HCT116 (cell line): ENCODE measurements around the gene ZNF580. TPM values are rescaled to one million over a fixed set of nuclear protein-coding genes. Genes with fewer than 3 reads are reported as not detected.

Experiments used
- ATAC-seq: fragments of 200-7000 bp; cut with Tn5 transposase; 2 replicates; pipeline ENCODE4 v1.9.1; 2020; ENCODE audit warnings: mild to moderate bottlenecking, moderate library complexity
- BruUV-seq: library from RNA; stranded (reverse); fragments of 400-500 nt; replicated peaks from 2 replicates; lab custom pipeline; 2021; lab: Mats Ljungman, UMichigan
- CTCF ChIA-PET: fragments of 300-600 bp; sonication (Branson Sonifier 250); formaldehyde crosslinking; loops from one replicate; lab custom pipeline; 2021; ENCODE audit warnings: antibody characterized with exemption; lab: Charles Lee
- POLR2A ChIA-PET: fragments of 300-600, 350-600 bp; sonication (Branson Sonifier 250); formaldehyde crosslinking; loops from one replicate; lab custom pipeline; 2021; ENCODE audit warnings: antibody characterized with exemption; lab: Charles Lee
- RAD21 ChIA-PET, 2 experiments: fragments of 300-600 bp; sonication (Branson Sonifier 250); formaldehyde crosslinking; loops; one replicate each; lab custom pipeline; 2023; ENCODE audit warnings: low total read pairs in 2 of 2; ENCODE audit not compliant: uncharacterized antibody in 2 of 2, unreplicated experiment in 2 of 2, low non-redundant PET in 1 of 2; lab: Charles Lee
- DNase-seq: peaks from one replicate; pipeline ENCODE4 v3.0.0-alpha.2; 2010; ENCODE audit warnings: low read depth, low spot score
- H2AFZ ChIP-seq: fragments of 200-600 bp; shearing (Covaris generic), sonication (generic); 2 replicates; pipeline ENCODE4 v1.6.1; 2017; ENCODE audit warnings: low read depth, mixed run types, mixed read lengths, antibody characterized with exemption, low read length; ENCODE audit not compliant: poor library complexity, severe bottlenecking
- H3K27ac ChIP-seq: 2 replicates; pipeline ENCODE4 v1.5.1; 2012; ENCODE audit warnings: low read depth, low read length
- H3K27me3 ChIP-seq: fragments of 200-600 bp; sonication (generic); 2 replicates; pipeline ENCODE4 v1.6.1; 2016; ENCODE audit warnings: mixed run types, low read length, mixed read lengths; ENCODE audit not compliant: insufficient read depth
- H3K36me3 ChIP-seq, 2 experiments: fragments of 200-500 bp in 1 of 2; fragments of 200-600 bp in 1 of 2; sonication (Bioruptor generic) in 1 of 2; sonication (generic) in 1 of 2; 2 replicates each; pipeline versions ENCODE4 v1.5.1 to v1.6.1; 2014 to 2016; ENCODE audit warnings: low read length in 2 of 2, inconsistent platforms in 1 of 2, mixed read lengths in 1 of 2, mixed run types in 1 of 2; ENCODE audit not compliant: insufficient read depth in 2 of 2, control insufficient read depth in 1 of 2
- H3K4me1 ChIP-seq, 2 experiments: fragments of 200-600 bp in 1 of 2; sonication (generic) in 1 of 2; 2 replicates each; pipeline versions ENCODE4 v1.5.1 to v1.6.1; 2012 to 2017; ENCODE audit warnings: low read length in 2 of 2, inconsistent platforms in 1 of 2, mild to moderate bottlenecking in 1 of 2, mixed read lengths in 1 of 2, mixed run types in 1 of 2, moderate library complexity in 1 of 2; ENCODE audit not compliant: insufficient read depth in 2 of 2, control insufficient read depth in 1 of 2
- H3K4me2 ChIP-seq: fragments of 200-600 bp; sonication (generic); 2 replicates; pipeline ENCODE4 v1.6.1; 2017; ENCODE audit warnings: mixed run types, low read length, mixed read lengths
- H3K4me3 ChIP-seq, 2 experiments: fragments of 200-600 bp in 1 of 2; sonication (generic) in 1 of 2; replicated peaks in 1 of 2; 2 replicates each; pipeline ENCODE4 v1.5.1; 2011 to 2016; ENCODE audit warnings: low read length in 2 of 2, control low read depth in 1 of 2, low read depth in 1 of 2, mild to moderate bottlenecking in 1 of 2, mixed read lengths in 1 of 2, mixed run types in 1 of 2
- H3K79me2 ChIP-seq: fragments of 200-600 bp; sonication (generic); 2 replicates; pipeline ENCODE4 v1.6.1; 2017; ENCODE audit warnings: mild to moderate bottlenecking, mixed run types, low read length, moderate library complexity, mixed read lengths; ENCODE audit not compliant: insufficient read depth
- H3K9ac ChIP-seq: fragments of 200-600 bp; sonication (generic); 2 replicates; pipeline ENCODE4 v1.6.1; 2016; ENCODE audit warnings: low read length, mixed read lengths
- H3K9me2 ChIP-seq: fragments of 200-600 bp; sonication (generic), shearing (Covaris generic); 2 replicates; pipeline ENCODE4 v1.6.1; 2017; ENCODE audit warnings: mixed run types, mild to moderate bottlenecking, moderate library complexity; ENCODE audit not compliant: insufficient read depth
- H3K9me3 ChIP-seq, 2 experiments: fragments of 200-500 bp in 1 of 2; fragments of 200-600 bp in 1 of 2; sonication (Bioruptor generic) in 1 of 2; sonication (generic) in 1 of 2; 2 replicates each; pipeline ENCODE4 v1.6.1; 2014 to 2017; ENCODE audit warnings: low read length in 2 of 2, mixed read lengths in 2 of 2, inconsistent platforms in 1 of 2, low read depth in 1 of 2, mild to moderate bottlenecking in 1 of 2, mixed run types in 1 of 2, moderate library complexity in 1 of 2; ENCODE audit not compliant: control insufficient read depth in 1 of 2, insufficient read depth in 1 of 2
- H4K20me1 ChIP-seq: fragments of 200-600 bp; sonication (generic), shearing (Covaris generic); 2 replicates; pipeline ENCODE4 v1.6.1; 2017; ENCODE audit warnings: mixed run types, mild to moderate bottlenecking, moderate library complexity; ENCODE audit not compliant: insufficient read depth
- CBX3 ChIP-seq: IDR thresholded peaks from 2 replicates; pipeline ENCODE4 v1.6.1; 2012; ENCODE audit warnings: low read depth
- CEBPB ChIP-seq: IDR thresholded peaks from 2 replicates; pipeline ENCODE4 v1.6.1; 2012; ENCODE audit warnings: low read depth
- EGR1 ChIP-seq: IDR thresholded peaks from 2 replicates; pipeline ENCODE4 v1.6.1; 2012; ENCODE audit warnings: low read depth
- EZH2 ChIP-seq: fragments of 200-600 bp; sonication (generic); IDR thresholded peaks from 2 replicates; pipeline ENCODE4 v1.6.1; 2017; ENCODE audit warnings: antibody characterized with exemption, mixed run types
- EZH2phosphoT487 ChIP-seq: fragments of 200-600 bp; IDR thresholded peaks from 2 replicates; pipeline ENCODE4 v1.6.1; 2018; ENCODE audit warnings: antibody characterized with exemption, borderline replicate concordance
- POLR2A ChIP-seq: IDR thresholded peaks from 2 replicates; pipeline ENCODE4 v1.7.0; 2011; ENCODE audit warnings: borderline replicate concordance; ENCODE audit not compliant: insufficient read depth, insufficient read length; ENCODE audit errors: extremely low read depth
- POLR2AphosphoS5 ChIP-seq: IDR thresholded peaks from 2 replicates; pipeline ENCODE4 v1.6.1; 2011; ENCODE audit warnings: mild to moderate bottlenecking, low read depth, low read length, moderate library complexity
- SIN3A ChIP-seq: IDR thresholded peaks from 2 replicates; pipeline ENCODE4 v1.6.1; 2012; ENCODE audit warnings: low read depth
- SP1 ChIP-seq: IDR thresholded peaks from 2 replicates; pipeline ENCODE4 v1.6.1; 2012; ENCODE audit warnings: low read depth
- SRF ChIP-seq: IDR thresholded peaks from 2 replicates; pipeline ENCODE4 v1.6.1; 2012; ENCODE audit warnings: low read depth
- TCF7L2 ChIP-seq: IDR thresholded peaks from 2 replicates; pipeline ENCODE4 v1.7.0; 2011; ENCODE audit warnings: borderline replicate concordance, inconsistent platforms; ENCODE audit not compliant: insufficient read depth, insufficient read length; ENCODE audit errors: extremely low read depth
- YY1 ChIP-seq: IDR thresholded peaks from 2 replicates; pipeline ENCODE4 v1.6.1; 2011; ENCODE audit warnings: low read length, low read depth, moderate library complexity, mild to moderate bottlenecking; ENCODE audit not compliant: insufficient replicate concordance; ENCODE audit errors: extremely low read depth
- ZFX ChIP-seq: fragments of 450-650 bp; IDR thresholded peaks from 2 replicates; pipeline ENCODE4 v1.6.1; 2017
- ZNF274 ChIP-seq: fragments of 200-500 bp; sonication (Bioruptor generic); IDR thresholded peaks from 2 replicates; pipeline ENCODE4 v1.6.1; 2014; ENCODE audit warnings: mild to moderate bottlenecking, low read depth, low read length, inconsistent platforms
- intact Hi-C: fragments of 100-400 bp; cut with micrococcal nuclease; formaldehyde crosslinking; loops from 2 replicates; pipeline ENCODE4 v1.10.0; 2022
- total RNA-seq: library from RNA; stranded (reverse); gene quantifications from one replicate; pipeline ENCODE4 v1.2.1, GENCODE V29; 2021; ENCODE audit not compliant: unreplicated experiment
- TF ChIP-seq, protein P1 (sequence below): IDR thresholded peaks from 2 replicates; pipeline ENCODE4 v1.6.1; 2012
- TF ChIP-seq, protein P2 (sequence below): IDR thresholded peaks from 2 replicates; pipeline ENCODE4 v1.6.1; 2012; ENCODE audit warnings: low read depth

Gene ZNF580
- total RNA-seq, 1 experiment from 2014 or later = 36.7 TPM

DNA sequence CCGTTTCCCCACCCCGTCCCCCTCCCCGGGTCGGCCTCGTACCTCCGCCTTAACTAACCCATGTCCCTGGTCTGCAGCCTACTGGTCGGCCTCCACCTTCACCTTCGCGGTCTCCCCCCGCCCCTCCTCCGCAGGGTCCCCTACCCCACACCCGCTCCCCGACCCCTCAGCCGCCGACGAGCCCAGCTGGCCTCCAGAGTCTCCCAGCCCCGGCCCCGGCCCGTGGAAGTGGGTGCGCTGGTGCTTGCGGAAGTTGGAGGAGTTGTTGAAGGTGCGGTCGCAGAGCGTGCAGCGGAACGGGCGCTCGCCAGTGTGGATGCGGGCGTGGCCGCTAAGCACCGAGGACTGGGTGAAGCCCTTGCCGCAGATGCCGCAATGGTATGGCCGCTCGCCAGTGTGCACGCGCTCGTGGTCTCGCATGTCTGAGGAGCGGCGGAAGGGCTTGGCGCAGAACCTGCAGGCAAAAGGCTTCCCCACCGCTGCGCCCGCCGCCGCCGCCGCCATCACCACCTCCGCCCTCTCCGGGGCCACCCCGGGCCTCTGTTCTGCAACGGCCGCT lies 19.1 kb upstream of the ZNF580 start:
- Histone ChIP-seq H3K9me2 (no peaks in the 10 kb centered on the region), H3K79me2 (no peaks in the 10 kb centered on the region), H3K27ac (no peak overlapping the region), H4K20me1 (no peaks in the 10 kb centered on the region), H3K9me3 (no peaks in the 10 kb centered on the region), H3K27me3 (no peaks in the 10 kb centered on the region), H3K4me2 (no peak overlapping the region), H2AFZ (no peak overlapping the region), H3K36me3 (peaks cover 0 to 6% of the 10 kb centered on the region in 2 experiments; a peak in 1 of 4 replicates), H3K4me1 (peaks cover 8 to 14% of the 10 kb centered on the region in 2 experiments; a peak in 3 of 4 replicates), H3K4me3 (no peak overlapping the region), H3K9ac (no peak overlapping the region)
- ChIA-PET RAD21 (no interaction called here), CTCF (no interaction called here), POLR2A (no interaction called here)
- TF ChIP-seq ZFX (no peak), POLR2A (no peak), SIN3A (no peak), SP1 (no peak), YY1 (no peak), ZNF274 (no peak), EZH2 (no peak), POLR2AphosphoS5 (no peak), EGR1 (no peak), EZH2phosphoT487 (no peak), CEBPB (no peak), CBX3 (no peak), SRF (no peak), TCF7L2 (no peak)
- TF ChIP-seq, protein P1, sequence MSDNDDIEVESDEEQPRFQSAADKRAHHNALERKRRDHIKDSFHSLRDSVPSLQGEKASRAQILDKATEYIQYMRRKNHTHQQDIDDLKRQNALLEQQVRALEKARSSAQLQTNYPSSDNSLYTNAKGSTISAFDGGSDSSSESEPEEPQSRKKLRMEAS = no peak
- TF ChIP-seq, protein P2, sequence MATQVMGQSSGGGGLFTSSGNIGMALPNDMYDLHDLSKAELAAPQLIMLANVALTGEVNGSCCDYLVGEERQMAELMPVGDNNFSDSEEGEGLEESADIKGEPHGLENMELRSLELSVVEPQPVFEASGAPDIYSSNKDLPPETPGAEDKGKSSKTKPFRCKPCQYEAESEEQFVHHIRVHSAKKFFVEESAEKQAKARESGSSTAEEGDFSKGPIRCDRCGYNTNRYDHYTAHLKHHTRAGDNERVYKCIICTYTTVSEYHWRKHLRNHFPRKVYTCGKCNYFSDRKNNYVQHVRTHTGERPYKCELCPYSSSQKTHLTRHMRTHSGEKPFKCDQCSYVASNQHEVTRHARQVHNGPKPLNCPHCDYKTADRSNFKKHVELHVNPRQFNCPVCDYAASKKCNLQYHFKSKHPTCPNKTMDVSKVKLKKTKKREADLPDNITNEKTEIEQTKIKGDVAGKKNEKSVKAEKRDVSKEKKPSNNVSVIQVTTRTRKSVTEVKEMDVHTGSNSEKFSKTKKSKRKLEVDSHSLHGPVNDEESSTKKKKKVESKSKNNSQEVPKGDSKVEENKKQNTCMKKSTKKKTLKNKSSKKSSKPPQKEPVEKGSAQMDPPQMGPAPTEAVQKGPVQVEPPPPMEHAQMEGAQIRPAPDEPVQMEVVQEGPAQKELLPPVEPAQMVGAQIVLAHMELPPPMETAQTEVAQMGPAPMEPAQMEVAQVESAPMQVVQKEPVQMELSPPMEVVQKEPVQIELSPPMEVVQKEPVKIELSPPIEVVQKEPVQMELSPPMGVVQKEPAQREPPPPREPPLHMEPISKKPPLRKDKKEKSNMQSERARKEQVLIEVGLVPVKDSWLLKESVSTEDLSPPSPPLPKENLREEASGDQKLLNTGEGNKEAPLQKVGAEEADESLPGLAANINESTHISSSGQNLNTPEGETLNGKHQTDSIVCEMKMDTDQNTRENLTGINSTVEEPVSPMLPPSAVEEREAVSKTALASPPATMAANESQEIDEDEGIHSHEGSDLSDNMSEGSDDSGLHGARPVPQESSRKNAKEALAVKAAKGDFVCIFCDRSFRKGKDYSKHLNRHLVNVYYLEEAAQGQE = no peak
- BruUV-seq = no TSS peak
- DNase-seq (no peak), ATAC-seq (no peak)
- intact Hi-C loops = no loop called here
